Activated CD4-positive, CD25-positive, alpha-beta regulatory T cell treated with anti-CD3 and anti-CD28 coated beads, Interleukin-2, amount 50 U/mL, for 16 hours (primary cell): ENCODE measurements around the gene USP17L13.
"Not testable (repeated sequence)": the region's sequence is repeated elsewhere in the genome, so short reads cannot be mapped to it uniquely, and the experiment has no call there.

Experiments
- DNase-seq: peaks from one replicate; pipeline ENCODE4 v3.0.0-alpha.2; 2020; ENCODE audit warnings: low read depth, low spot score

Gene USP17L13, protein sequence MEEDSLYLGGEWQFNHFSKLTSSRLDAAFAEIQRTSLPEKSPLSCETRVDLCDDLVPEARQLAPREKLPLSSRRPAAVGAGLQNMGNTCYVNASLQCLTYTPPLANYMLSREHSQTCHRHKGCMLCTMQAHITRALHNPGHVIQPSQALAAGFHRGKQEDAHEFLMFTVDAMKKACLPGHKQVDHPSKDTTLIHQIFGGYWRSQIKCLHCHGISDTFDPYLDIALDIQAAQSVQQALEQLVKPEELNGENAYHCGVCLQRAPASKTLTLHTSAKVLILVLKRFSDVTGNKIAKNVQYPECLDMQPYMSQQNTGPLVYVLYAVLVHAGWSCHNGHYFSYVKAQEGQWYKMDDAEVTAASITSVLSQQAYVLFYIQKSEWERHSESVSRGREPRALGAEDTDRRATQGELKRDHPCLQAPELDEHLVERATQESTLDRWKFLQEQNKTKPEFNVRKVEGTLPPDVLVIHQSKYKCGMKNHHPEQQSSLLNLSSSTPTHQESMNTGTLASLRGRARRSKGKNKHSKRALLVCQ

DNA sequence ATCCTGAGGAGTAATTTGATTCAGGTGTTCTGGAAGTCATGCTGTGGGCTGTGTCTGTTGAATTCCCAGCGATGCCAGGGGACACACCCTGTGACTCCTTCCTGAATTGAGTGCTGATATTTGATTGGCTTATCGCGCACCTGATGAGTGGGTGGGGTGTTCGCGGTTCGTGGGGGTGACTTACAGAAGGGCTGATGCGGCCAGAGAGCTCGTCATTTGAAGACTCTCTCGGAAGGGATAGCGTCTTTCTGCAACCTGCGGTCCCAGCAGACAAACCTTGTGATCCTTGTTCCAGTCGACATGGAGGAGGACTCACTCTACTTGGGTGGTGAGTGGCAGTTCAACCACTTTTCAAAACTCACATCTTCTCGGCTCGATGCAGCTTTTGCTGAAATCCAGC is at the start of gene USP17L13:
USP17L13 (plus strand) TSS at position 301 of the 400 bp plus-strand sequence; CDS start at position 301, 0 bp downstream.
- DNase-seq: not testable (repeated sequence)

DNA sequence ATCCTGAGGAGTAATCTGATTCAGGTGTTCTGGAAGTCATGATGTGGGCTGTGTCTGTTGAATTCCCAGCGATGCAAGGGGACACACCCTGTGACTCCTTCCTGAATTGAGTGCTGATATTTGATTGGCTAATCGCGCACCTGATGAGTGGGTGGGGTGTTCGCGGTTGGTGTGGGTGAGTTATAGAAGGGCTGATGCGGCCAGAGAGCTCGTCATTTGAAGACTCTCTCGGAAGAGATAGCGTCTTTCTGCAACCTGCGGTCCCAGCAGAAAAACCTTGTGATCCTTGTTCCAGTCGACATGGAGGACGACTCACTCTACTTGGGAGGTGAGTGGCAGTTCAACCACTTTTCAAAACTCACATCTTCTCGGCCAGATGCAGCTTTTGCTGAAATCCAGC is 14.3 kb upstream of the USP17L13 start, which contains the start of gene USP17L10:
USP17L10 (plus strand) TSS at position 301 of the 400 bp plus-strand sequence; CDS start at position 301, 0 bp downstream.
- DNase-seq: not testable (repeated sequence)

DNA sequence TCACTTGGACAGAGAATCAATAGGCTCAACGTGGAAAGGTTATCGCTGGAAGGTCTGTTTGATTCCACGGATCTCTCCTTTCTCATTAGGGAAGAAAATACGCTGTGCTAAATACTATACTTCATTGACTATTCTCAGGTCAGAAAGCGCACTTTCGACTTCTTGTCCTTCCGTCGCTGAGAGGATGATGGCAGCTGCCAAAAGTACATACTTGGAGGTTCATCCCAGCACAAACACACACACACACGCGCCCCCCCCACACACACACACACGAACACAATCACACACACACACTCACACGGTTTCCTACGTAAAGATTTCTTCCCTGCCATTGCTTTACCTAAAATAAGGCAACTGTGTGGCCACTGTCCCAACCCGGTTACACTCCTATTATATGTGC is 10.0 kb upstream of the USP17L13 start:
- DNase-seq: not testable (repeated sequence)

DNA sequence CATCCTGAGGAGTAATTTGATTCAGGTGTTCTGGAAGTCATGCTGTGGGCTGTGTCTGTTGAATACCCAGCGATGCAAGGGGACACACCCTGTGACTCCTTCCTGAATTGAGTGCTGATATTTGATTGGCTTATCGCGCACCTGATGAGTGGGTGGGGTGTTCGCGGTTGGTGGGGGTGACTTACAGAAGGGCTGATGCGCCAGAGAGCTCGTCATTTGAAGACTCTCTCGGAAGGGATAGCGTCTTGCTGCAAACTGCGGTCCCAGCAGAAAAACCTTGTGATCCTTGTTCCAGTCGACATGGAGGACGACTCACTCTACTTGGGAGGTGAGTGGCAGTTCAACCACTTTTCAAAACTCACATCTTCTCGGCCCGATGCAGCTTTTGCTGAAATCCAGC is 9.6 kb upstream of the USP17L13 start, which contains the start of gene USP17L11:
USP17L11 (plus strand) TSS at position 301 of the 400 bp plus-strand sequence; CDS start at position 301, 0 bp downstream.
- not testable (repeated sequence) for DNase-seq

DNA sequence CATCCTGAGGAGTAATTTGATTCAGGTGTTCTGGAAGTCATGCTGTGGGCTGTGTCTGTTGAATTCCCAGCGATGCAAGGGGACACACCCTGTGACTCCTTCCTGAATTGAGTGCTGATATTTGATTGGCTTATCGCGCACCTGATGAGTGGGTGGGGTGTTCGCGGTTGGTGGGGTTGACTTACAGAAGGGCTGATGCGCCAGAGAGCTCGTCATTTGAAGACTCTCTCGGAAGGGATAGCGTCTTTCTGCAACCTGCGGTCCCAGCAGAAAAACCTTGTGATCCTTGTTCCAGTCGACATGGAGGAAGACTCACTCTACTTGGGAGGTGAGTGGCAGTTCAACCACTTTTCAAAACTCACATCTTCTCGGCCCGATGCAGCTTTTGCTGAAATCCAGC is 4.8 kb upstream of the USP17L13 start, which contains the start of gene USP17L12:
USP17L12 (plus strand) TSS at position 301 of the 400 bp plus-strand sequence; CDS start at position 301, 0 bp downstream.
- not testable (repeated sequence) for DNase-seq

DNA sequence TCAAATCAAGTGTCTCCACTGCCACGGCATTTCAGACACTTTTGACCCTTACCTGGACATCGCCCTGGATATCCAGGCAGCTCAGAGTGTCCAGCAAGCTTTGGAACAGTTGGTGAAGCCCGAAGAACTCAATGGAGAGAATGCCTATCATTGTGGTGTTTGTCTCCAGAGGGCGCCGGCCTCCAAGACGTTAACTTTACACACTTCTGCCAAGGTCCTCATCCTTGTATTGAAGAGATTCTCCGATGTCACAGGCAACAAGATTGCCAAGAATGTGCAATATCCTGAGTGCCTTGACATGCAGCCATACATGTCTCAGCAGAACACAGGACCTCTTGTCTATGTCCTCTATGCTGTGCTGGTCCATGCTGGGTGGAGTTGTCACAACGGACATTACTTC is 5.6 kb downstream of the USP17L13 start:
- not testable (repeated sequence) for DNase-seq

DNA sequence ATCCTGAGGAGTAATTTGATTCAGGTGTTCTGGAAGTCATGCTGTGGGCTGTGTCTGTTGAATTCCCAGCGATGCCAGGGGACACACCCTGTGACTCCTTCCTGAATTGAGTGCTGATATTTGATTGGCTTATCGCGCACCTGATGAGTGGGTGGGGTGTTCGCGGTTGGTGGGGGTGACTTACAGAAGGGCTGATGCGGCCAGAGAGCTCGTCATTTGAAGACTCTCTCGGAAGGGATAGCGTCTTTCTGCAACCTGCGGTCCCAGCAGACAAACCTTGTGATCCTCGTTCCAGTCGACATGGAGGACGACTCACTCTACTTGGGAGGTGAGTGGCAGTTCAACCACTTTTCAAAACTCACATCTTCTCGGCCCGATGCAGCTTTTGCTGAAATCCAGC is 9.4 kb downstream of the USP17L13 start, which contains the start of gene USP17L15:
USP17L15 (plus strand) TSS at position 301 of the 400 bp plus-strand sequence; CDS start at position 301, 0 bp downstream.
- not testable (repeated sequence) for DNase-seq

DNA sequence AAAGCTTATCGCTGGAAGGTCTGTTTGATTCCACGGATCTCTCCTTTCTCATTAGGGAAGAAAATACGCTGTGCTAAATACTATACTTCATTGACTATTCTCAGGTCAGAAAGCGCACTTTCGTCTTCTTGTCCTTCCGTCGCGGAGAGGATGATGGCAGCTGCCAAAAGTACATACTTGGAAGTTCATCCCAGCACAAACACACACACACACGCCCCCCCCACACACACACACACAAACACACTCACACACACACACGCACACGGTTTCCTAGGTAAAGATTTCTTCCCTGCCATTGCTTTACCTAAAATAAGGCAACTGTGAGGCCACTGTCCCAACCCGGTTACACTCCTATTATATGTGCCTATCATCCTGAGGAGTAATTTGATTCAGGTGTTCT is 13.8 kb downstream of the USP17L13 start:
- not testable (repeated sequence) for DNase-seq

DNA sequence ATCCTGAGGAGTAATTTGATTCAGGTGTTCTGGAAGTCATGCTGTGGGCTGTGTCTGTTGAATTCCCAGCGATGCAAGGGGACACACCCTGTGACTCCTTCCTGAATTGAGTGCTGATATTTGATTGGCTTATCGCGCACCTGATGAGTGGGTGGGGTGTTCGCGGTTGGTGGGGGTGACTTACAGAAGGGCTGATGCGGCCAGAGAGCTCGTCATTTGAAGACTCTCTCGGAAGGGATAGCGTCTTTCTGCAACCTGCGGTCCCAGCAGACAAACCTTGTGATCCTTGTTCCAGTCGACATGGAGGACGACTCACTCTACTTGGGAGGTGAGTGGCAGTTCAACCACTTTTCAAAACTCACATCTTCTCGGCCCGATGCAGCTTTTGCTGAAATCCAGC is 18.9 kb downstream of the USP17L13 start, which contains the start of gene USP17L17:
USP17L17 (plus strand) TSS at position 301 of the 400 bp plus-strand sequence; CDS start at position 301, 0 bp downstream.
- not testable (repeated sequence) for DNase-seq

DNA sequence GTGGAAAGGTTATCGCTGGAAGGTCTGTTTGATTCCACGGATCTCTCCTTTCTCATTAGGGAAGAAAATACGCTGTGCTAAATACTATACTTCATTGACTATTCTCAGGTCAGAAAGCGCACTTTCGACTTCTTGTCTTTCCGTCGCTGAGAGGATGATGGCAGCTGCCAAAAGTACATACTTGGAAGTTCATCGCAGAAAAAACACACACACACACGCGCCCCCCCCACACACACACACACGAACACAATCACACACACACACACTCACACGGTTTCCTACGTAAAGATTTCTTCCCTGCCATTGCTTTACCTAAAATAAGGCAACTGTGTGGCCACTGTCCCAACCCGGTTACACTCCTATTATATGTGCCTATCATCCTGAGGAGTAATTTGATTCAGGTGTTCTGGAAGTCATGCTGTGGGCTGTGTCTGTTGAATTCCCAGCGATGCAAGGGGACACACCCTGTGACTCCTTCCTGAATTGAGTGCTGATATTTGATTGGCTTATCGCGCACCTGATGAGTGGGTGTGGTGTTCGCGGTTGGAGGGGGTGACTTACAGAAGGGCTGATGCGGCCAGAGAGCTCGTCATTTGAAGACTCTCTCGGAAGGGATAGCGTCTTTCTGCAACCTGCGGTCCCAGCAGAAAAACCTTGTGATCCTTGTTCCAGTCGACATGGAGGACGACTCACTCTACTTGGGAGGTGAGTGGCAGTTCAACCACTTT is 23.4 kb downstream of the USP17L13 start, which contains the start of gene USP17L18:
USP17L18 (plus strand) TSS at position 678 of the 728 bp plus-strand sequence; CDS start at position 678, 0 bp downstream.
- peak; percentile 1 for DNase-seq

DNA sequence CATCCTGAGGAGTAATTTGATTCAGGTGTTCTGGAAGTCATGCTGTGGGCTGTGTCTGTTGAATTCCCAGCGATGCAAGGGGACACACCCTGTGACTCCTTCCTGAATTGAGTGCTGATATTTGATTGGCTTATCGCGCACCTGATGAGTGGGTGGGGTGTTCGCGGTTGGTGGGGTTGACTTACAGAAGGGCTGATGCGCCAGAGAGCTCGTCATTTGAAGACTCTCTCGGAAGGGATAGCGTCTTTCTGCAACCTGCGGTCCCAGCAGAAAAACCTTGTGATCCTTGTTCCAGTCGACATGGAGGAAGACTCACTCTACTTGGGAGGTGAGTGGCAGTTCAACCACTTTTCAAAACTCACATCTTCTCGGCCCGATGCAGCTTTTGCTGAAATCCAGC is 28.4 kb downstream of the USP17L13 start, which contains the start of gene USP17L19:
USP17L19 (plus strand) TSS at position 301 of the 400 bp plus-strand sequence; CDS start at position 301, 0 bp downstream.
- DNase-seq: not testable (repeated sequence)

DNA sequence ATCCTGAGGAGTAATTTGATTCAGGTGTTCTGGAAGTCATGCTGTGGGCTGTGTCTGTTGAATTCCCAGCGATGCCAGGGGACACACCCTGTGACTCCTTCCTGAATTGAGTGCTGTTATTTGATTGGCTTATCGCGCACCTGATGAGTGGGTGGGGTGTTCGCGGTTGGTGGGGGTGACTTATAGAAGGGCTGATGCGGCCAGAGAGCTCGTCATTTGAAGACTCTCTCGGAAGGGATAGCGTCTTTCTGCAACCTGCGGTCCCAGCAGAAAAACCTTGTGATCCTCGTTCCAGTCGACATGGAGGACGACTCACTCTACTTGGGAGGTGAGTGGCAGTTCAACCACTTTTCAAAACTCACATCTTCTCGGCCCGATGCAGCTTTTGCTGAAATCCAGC is 33.1 kb downstream of the USP17L13 start, which contains the start of gene USP17L20:
USP17L20 (plus strand) TSS at position 301 of the 400 bp plus-strand sequence; CDS start at position 301, 0 bp downstream.
- not testable (repeated sequence) for DNase-seq

DNA sequence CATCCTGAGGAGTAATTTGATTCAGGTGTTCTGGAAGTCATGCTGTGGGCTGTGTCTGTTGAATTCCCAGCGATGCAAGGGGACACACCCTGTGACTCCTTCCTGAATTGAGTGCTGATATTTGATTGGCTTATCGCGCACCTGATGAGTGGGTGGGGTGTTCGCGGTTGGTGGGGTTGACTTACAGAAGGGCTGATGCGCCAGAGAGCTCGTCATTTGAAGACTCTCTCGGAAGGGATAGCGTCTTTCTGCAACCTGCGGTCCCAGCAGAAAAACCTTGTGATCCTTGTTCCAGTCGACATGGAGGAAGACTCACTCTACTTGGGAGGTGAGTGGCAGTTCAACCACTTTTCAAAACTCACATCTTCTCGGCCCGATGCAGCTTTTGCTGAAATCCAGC is 37.9 kb downstream of the USP17L13 start, which contains the start of gene USP17L21:
USP17L21 (plus strand) TSS at position 301 of the 400 bp plus-strand sequence; CDS start at position 301, 0 bp downstream.
- DNase-seq: not testable (repeated sequence)

DNA sequence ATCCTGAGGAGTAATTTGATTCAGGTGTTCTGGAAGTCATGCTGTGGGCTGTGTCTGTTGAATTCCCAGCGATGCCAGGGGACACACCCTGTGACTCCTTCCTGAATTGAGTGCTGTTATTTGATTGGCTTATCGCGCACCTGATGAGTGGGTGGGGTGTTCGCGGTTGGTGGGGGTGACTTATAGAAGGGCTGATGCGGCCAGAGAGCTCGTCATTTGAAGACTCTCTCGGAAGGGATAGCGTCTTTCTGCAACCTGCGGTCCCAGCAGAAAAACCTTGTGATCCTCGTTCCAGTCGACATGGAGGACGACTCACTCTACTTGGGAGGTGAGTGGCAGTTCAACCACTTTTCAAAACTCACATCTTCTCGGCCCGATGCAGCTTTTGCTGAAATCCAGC is 42.6 kb downstream of the USP17L13 start, which contains the start of gene USP17L22:
USP17L22 (plus strand) TSS at position 301 of the 400 bp plus-strand sequence; CDS start at position 301, 0 bp downstream.
- DNase-seq: not testable (repeated sequence)

DNA sequence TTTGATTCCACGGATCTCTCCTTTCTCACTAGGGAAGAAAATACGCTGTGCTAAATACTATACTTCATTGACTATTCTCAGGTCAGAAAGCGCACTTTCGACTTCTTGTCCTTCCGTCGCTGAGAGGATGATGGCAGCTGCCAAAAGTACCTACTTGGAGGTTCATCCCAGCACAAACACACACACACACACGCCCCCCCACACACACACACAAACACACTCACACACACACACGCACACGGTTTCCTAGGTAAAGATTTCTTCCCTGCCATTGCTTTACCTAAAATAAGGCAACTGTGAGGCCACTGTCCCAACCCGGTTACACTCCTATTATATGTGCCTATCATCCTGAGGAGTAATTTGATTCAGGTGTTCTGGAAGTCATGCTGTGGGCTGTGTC is 47.0 kb downstream of the USP17L13 start:
- DNase-seq: peak; percentile 0
